HG03432 (cell line): ENCODE results near the gene CDH23.

Experiments
- ATAC-seq: cut with Tn5 transposase; IDR thresholded peaks from one replicate; pipeline ENCODE4 v1.9.1; 2021; ENCODE audit warnings: mild to moderate bottlenecking, moderate library complexity; ENCODE audit not compliant: unreplicated experiment

CDH23 gene

DNA sequence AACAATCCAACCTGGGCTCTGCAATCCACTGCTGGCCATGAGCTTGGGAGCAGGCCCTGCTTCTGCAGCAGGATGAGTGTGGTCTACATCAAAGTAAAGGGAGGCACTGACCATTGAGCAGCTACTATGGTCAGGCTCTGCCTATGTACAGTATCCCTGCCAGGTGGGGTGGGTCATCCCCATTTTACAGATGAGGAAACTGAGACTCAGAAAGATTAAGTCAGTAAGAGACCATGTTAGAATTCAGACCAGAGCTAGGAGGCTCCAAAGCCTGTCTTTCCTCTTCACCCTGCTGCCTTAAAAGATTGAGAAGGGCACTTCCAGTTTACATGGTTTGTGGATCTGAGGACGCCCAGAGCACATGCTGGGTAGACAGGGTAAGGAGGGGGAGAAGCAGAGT, 27.1 kb upstream of the CDH23 start:
- no peak for ATAC-seq

DNA sequence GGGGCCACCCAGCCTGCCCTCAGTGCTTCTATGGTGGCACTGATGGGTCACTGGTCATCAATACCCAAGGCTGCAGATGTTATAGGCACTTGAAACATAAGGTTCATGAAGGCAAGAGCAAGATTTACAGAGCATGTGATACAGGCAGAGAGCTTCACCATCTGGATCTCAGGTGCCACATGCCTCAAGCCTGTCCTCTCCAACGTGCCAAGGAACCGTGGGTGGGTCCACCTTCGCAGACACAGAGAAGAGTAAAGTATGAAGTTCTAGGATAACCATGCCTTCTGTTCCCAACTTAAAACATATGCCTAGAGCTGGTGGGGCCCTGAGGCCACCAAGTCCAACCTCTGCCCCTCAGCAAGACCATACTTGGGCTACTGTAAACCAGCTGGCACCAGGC, 26.7 kb upstream of the CDH23 start:
- no peak for ATAC-seq

DNA sequence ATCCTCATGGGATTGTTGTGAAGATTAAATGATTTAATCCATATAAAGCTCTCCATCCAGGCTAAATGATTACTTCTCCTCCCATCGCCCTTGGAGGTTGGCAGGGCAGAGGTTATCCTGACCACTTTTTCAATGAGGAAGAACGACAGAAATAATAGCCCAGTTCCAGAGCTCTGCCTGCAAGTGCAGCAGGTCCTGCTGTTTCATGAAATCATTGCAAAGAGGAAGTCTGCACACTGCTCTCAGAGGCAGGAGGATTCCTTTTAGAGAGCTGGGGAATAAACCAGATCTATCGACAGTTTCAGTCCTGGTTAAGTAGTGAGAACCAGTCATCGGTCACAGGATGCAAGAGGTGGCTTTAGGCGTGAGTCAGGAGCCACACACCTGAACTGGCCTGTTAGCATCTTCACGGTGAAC, 25.0 kb upstream of the CDH23 start:
- peak; percentile 62 for ATAC-seq

DNA sequence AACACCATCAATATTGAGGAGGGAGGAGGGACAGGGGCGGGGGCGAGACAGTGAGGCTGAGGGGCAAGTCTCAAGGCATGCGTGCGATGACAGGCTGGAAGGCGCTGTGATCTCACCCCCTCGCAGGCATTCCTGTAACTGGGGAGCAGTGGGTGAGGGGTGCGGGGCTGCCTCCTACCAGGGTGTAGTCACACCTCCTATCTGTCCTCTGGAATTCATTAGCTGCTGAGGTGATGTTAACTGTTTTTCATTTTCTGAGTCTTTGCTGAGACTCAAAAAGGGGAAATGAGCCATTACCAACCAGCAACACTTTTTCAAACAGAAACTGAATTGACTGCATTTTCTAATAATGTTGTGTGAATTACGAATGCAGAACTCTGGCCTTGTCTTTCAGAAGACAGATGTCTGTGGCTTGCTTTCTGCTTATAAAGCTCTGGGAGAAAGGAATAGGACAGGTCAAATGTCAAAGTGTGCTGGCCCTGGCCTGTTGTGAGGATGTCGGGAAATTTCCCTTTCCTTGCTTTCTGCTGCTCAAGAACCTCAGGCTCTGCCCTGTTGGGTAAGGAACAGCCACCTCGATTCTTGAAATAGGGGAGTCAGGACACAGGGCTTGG, 23.7 kb upstream of the CDH23 start:
- ATAC-seq, result peak; percentile 46

DNA sequence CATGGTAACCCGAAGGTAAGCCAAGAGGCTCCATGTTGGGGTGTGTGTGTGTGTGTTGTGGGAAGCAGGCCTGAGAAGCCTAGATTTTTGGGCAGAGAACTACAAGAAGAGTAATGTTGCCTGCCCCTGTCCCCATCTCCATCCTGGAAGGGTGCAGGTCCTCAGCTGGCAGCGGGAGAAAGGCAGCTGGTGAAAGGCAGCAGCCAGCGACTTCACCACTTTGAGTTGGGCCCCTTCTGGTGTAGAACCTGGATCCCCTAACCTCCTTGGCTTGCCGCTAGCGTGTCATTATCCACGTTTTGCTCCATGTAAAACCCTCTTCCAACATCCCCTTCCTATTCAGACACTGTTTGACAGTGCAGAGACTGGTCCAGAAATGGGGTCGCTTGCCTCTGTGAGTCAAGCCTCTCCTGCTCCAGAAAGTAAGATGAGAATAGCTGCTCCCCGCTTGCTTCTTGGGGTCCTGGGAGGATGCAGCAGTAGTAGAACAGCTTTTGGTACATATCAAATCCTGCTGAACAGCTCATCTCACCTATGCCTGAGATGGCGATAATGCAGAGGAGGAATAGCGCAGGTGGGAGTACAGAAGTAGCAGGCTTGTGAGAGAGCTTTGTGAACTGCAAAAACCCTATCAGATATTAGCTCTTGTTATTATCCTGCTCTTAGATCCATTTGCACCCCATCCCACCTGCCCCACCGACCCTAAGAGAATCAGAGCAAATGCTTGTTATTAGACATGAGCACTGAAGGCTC, 22.1 kb upstream of the CDH23 start:
- ATAC-seq, result no peak

DNA sequence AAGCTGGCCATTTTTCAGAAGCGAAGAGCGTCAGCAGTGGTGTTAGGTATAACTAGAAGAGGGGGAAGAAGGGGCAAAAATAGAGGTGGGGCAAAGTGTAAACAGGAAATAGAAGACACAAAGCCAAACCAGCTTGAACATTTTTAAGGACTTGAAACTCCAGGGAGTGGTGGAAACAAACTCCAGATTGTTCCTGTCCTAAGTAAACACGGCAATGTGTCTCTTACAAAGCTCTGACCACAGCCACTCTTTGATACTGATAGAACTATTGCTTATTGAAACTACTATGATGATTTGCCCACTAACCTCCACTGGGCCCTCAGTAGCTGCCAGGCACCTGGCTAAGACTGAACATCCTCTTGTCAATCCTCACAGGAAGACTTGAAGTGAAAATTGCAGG, 20.8 kb upstream of the CDH23 start:
- ATAC-seq, result no peak

DNA sequence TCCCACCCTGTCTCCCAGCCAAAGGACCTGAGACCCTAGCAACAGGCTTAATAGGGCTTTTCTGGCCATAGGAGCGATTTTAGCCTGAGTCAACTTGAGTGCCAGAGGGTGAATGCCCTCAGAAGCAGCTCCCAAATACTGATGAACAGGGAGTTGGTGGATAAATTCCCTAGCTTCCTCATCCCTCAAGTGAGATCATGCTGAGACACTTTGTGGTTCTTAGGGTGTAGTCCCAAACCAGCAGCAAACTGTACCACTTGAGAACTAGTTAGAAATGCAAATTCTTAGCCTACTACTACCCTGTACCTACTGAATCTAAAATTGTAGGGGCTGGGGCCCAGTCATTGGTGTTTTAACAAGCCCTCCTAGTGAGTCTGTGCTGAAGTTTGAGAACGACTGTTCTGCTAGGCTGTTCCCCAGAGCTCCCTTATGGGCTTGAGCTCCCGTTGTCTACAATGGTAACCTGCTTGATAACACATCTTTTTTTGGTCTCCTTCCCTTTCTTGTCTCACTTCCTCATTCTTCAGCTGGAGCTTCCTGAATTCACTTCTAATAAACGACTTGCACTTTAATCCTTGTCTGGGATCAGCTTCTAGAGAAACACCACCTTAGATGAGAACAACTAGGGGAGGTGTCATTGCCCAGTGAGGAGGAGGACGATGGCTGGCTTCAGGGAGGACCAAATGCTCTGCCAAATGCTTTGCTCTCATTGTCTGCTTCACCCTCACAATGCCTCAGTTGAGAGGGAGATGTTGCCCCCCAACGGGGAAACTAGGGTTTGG, 18.2 kb upstream of the CDH23 start:
- no peak for ATAC-seq

DNA sequence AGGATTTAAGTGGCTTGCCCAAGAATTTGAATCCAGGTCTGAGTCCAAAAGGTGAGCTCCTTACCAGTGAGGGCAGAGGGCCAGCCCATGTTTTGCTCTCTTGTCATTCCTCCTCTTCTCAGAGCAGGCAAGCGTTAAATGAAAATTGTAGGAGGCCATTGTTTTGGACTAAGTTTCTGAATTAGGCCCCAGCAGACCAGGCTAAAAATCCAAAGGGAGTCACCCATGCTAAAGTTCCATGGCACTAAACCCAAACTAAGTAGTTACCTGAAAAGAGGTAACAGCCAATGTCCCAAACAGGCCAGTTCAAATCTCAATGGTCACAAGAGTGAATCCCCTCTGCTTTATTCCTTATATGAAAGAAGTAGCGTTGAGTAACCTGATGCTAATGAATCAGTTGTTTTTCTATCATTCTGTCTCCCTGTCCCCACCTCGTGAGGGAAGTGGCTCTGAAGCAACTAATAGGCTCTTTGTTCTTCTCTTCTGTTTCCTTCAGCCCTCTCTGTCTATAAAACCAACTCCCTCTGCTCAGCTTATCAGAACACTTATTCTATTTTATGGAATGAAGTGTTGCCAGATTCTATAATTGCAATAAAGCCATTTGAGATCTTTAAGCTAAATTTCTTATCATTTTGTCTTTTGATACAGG, 17.5 kb upstream of the CDH23 start:
- no peak for ATAC-seq

DNA sequence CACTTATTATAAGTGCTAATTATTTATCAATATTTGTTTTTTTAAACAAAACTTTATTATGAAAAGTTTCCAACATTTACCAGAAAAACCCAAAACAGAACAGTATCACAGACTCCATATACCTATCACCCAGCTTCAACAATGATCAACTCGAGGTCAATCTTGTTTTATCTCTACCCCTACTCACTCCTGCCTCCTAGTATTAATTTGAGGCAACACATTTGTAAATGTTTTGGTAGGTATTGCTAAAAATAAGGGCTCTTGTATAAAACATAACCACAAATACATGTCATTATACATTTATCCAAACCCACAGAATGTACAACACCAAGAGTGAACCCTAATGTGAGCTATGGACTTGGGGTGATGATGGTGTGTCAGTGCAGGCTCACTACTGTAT, 15.9 kb upstream of the CDH23 start:
- no peak for ATAC-seq

DNA sequence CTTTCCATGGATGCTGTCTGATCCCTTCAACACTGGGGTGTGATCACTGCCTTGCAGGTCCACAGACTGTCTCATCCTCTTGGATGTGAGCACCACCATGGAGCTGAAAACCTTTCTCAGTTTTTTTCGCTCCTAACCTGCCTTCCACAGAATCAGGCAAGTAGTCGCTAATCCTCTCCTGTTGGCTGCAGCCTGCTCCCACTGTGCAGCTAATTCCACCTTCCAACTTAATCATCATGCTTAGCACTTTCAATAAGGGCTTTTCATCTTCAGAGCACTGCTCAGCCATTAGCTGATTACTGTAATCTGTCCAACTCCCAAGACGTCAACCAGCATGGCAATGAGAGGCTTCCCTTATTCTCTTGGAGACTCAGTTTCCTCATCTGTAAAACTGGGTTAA, 15.1 kb upstream of the CDH23 start:
- no peak for ATAC-seq

DNA sequence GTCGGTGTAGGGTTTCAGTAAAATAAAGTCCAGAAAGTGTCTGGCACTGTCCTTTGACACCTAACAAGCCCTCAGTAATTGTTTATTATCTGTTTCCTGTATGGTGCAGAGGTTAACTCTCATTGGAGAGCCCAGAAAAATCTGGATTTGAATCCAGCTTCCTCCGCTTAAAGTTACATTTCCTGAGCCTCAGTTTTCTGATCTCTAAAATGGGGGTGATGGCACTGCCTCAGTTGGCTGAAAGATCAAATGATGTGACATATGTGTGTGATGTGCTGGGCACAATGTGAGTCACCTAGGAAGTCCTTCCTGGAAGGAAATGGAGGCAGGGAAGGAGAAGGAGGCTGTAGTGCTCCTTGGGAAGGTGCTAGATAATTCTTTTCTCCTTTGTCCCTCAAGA, 14.7 kb upstream of the CDH23 start:
- ATAC-seq, result no peak

DNA sequence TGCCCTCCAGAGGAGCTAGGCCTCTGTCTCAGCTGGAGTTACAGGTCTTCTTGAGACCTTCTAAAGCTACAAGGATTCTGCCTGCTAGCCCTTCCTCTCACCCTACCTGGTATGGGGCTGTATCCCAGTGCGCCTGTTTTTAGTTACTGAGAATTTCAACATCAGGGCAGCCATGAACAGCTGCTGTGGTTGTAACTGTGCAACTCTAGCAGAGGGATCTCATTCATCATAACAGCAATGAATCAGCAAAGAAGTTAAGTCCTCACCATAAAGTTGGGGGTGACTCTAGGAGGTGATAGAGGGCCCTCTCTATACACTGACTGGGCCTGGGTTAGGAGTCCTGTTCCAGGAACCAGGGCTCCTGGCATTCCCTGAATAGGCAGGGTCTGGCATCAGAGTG, 14.0 kb upstream of the CDH23 start:
- no peak for ATAC-seq

DNA sequence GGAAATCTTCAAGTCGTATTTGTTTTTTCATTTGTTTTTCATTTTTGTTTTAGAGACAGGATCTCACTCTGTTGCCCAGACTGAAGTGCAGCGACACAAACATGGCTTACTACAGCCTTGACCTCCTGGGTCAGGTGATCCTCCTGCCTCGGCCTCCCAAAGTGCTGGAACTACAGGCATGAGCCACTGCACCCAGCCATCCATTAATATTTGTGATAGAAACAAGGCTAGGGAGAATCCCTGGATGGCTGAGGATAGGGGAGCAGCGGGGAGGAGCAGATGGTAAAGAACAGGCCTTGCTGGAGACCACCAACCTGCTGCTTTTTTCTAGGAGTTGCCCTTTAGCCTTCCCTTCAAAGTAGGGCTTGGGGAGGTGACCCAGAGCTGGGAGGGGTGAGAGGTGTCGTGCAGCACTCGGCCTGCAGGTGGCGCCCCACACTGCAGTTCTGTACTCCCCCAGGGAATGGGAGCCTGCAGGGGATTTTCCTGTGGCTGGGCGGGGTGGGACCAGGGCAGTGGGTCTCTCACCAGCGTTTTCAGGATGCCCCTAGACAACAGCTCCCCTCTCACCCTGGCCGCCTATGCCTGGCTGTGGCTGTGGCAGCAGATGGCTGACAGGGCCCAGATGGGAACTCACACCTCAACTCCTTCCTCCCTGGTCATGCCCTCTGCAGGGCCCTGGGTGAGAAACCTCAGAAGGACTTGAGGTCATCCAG, 12.6 kb upstream of the CDH23 start:
- ATAC-seq, result no peak

DNA sequence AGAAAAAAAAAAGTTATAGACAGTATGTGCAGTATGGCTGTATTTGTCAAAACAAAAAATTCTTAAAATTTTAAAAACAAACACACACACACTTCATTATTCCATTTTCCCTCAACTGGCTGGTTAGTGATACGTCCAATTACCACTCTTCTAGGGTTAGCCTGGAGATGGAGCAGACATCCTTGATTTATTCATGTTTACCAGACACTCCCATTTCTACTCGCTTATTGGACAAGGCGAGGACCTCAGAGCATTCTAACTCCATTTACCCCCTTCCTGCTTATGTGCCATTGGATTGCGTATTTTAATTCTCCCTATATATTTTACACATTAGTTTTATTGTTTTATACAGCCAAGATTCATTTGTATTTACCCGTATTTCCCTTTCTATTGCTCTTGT, 8.5 kb upstream of the CDH23 start:
- no peak for ATAC-seq

DNA sequence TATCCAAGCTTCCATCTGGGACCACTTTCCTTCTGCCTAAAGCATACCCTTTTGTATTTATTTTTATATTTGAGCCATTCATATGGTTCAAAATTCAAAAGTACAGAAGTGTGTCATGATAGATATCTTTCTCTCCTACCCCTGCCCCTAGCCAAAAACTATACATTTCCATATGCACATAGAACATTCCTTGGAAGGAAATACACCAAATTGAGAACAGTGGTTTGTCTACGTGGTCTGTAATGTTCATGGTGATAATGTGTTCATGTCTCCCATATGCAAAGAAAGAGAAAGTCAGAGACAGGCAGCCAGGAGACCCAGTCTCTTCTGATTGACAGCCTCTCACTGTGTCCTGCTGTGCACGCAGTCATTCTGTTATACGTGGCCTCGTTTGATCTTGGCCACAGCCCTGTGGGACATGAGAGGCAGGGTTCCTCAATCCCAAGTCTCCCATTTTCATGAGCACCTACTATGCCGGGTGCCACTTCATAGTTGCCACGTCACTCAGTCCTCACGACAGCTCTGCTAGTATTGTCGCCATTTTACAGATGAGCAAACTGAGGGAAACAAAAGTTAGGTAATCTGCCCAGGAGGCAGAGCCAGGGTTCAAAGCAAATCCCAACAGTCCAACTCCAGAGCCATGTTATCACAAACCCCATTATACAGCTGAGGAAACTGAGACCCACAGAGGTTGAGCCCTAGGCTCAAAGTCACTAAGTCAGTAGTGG, 8.0 kb upstream of the CDH23 start:
- no peak for ATAC-seq

DNA sequence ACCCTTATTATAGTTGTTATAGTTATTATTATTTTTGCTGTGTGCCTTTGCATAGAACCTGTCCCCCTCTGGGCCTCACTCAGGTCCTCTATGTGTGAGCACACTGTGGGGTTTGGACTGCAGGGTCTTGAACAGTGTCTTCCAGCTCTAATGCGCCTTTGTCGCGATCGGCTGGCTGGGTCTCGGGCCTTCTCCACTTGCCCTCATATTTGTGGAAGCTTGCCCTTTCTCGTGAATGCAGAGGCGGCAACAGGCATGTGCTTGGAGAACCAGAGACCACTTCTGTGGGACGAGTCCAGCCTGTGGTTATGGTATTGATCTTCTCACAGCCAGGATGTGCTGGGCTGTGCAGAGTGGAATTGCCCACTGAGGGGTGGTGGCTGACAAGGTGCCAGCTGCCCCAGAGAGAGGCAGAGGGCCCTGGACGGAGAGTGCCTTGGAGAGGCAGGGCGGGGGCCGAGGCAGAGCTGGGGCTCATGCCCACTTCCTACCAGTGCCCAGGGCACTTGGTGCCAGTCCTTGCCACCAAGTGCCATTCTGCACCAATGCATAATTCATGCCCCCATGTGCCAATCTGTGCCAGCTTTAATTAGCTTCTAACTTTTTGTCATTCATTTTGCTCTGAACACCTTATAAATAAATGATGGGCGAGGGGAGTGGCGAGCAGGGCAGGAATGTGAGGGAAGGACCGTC, 6.8 kb upstream of the CDH23 start:
- no peak for ATAC-seq

DNA sequence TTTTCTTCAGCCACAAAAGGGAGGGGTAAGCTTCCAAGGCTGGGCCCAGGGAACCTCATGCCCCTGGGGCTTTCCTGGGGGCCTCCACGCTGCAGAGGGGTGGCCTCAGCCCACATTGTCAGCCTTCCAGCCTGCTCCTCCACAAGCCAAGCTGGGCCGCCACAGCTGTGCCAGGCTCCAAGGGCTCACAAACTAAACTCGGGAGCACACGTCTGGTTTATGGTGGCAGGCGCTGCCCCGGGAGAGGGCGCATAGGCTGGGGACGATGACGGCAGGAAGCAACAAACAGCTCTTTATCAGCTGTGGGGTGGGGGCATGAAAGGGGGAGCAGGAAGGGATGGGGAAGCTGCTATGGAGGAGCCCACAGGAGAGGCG, 6.3 kb upstream of the CDH23 start:
- no peak for ATAC-seq

DNA sequence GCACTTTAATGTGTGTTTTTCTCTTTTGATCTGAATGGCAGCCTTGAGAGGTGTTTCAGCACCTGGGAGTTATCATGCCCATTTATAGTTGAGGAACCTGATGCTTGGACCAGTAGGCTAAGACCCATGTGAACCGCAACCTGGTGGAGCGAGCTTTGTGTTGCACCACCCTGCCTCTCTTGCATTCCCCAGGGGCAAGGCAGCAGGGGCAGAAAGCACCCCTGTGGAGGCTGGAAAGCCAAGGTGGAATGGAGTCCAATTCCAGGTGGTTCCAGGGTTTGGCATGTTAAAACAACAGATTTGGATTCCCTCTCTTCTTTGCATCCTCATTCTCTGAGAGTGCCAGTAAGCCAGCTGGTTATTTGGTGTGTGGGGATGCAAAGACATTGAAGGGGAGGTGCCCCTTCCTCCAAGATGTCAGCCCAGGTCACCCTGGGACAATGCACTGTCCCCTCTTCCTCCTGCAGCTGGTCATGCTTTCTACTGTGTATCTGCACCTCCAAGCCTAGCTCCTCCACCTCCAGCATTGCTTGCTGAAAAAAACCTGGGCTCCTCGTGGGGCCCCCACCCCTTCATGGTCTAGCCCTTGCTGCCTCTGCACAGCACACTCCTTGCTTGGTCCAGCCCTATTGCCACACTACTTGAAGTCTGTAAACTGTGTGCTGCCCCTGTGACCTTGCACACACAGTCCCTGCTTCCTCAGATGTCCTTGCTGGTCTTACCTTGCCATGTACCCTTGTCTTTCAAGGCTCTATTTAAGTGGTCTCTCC, 5.6 kb upstream of the CDH23 start:
- ATAC-seq, result no peak

DNA sequence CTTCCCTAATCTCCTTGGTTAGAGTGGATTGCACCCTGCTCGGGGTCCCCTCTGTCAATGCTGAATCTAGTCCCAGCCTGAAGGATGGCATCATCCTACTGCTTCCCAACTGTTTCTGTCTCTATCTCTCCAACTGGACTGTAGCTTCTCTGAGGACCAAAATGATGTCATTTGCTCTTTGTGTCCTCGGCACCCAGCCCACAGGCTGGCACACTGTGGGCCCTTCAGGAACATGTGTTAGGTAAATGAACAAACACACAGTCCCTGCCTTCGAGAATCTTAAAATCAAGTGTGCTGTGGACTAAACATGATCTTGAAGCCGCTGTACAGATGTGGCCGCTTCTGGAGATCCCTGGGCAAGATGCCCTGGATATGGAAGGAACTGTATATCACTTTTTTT, 5.0 kb upstream of the CDH23 start:
- ATAC-seq, result no peak
